PC-3 (cell line): Measurements from ENCODE around the gene NDUFAF4.

Experiments used
- CTCF ChIP-seq: fragments of 300-600 bp; sonication (generic); conservative IDR thresholded peaks from 2 replicates; pipeline ENCODE4 v1.5.1; 2017; ENCODE audit warnings: antibody characterized with exemption, low read depth, mild to moderate bottlenecking, low read length
- EZH2phosphoT487 ChIP-seq: fragments of 300-600 bp; sonication (generic); IDR thresholded peaks from 2 replicates; pipeline ENCODE4 v1.6.1; 2018; ENCODE audit warnings: mild to moderate bottlenecking, antibody characterized with exemption, low read length, borderline replicate concordance

- TF ChIP-seq CTCF, result no peak
- TF ChIP-seq EZH2phosphoT487, result no peak
These were observed 19.4 kb upstream of the NDUFAF4 start for GRCh38 chr6:96917098-96917497.
